Measurements from ENCODE around the gene CCDC137.
"Not testable (repeated sequence)": the region's sequence is repeated elsewhere in the genome, so short reads cannot be mapped to it uniquely, and the experiment has no call there.

Gene CCDC137

DNA sequence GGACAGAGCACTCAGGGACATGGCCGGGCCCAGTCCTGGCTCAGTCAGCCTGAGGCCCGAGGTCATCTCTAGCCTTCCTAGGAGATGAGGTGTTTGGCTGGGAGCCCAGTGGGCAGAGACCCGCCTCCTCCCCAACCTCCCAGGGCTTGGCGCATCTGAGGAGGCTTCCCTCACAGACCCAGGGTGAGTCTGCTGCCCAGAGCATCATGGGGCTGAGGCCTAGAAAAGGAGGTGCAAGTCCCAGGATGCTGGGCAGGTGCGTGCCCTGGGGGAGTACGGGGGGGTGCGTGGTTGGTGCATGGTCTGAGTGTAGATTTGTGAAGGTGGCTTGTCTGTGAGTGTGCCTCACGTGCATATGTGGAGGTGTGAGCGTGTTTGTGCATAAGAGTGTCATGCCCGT lies 14.8 kb upstream of the CCDC137 start:
- DNase-seq (ENCODE audit: low read depth) = no peak

GRCh38 chr17:81652906-81653771 lies 13.4 kb upstream of the CCDC137 start:
- DNase-seq (ENCODE audit: low read depth) = no peak

- DNase-seq (ENCODE audit: low read depth) = no peak
Measured at GRCh38 chr17:81655378-81656117, 11.0 kb upstream of the CCDC137 start.

DNA sequence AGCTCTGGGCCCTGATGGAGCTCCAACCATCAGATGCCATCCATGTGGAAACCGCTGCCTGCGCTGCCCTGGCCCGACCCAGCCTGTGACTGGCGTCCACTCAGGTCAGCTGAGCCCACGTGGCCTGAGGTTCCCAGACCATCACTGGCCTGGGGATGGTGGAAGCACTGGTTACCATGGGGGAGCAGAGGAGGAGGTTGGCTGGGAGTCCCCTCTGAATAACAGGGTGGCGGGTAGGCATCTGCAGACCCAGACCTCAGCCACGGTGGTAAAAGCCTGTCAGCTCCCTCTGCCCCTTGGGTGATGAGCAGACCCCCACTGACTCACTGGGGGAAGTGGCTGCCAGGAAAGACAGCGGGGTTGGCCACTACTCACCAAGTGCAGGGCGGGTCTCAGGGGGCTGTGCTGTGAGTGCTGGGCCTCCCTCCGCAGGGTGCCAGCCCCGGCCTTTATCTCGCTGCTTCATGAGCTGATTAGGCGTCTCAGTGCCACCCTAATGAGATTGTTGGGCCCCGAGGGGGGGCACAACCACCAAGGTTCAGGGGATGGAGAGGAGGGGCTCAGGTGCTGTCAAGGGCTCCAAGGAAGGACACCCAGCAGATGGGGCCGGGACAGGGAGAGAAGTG lies 10.3 kb upstream of the CCDC137 start, which contains the start of gene PDE6G:
Gene PDE6G (minus strand): TSS at position 425 of the 626 bp plus-strand sequence. CDS start 3,237 bp downstream, outside the sequence.
- no peak for DNase-seq (ENCODE audit: low read depth)

GRCh38 chr17:81656835-81657234 lies 9.7 kb upstream of the CCDC137 start:
- no peak for DNase-seq (ENCODE audit: low read depth)

DNA sequence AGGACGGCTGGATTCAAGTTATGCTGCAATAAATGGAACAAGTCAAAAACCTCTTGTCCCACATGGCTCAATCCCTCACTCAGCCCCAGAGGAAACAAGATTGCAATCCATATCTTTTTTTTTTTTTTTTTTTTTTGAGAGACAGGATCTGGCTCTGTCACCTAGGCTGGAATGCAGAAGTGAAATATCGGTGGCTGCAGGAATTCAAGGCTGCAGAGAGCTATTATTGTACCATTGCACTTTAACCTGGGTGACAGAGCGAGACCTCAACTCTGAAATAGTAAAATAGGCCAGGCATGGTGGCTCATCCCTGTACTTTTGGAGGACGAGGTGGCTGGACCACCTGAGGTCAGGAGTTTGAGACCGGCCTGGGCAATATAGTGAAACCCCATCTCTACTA lies 7.5 kb upstream of the CCDC137 start:
- no peak for DNase-seq (ENCODE audit: low read depth)

DNA sequence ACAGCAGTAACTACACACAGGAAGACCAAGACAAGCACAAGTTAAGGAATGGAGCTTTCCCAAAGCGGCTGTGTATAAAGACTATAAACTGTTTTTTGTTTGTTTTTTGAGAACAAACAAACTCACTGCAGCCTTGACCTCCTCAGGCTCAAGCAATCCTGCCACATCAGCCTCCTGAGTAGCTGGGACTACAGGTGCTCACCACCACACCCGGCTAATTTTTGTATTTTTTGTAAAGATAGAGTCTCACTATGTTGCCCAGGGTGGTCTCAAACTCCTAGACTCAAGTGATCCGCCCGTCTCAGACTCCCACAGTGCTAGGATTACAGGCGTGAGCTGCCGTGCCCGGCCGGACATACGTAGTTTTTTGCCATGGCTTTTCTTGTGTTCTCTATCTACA lies 6.1 kb upstream of the CCDC137 start:
- no peak for DNase-seq (ENCODE audit: low read depth)

DNA sequence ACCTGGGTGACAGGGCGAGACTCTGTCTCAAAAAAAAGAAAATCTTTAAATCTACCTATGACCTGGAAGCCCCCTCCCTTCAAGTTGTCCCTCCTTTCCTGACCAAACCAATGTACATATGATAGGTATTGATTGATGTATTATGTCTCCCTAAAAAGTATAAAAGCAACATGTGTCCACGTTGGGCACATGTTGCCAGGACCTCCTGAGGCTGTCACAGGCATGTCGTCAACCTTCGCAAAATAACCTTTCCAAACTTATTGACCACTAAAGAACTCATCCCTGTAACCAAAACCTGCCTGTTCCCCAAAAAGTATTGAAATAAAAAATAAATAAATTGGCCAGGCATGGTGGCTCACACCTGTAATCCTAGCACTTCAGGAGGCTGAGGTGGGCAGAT lies 4.5 kb upstream of the CCDC137 start:
- no peak for DNase-seq (ENCODE audit: low read depth)

GRCh38 chr17:81664051-81664470 lies 2.5 kb upstream of the CCDC137 start:
- no peak for DNase-seq (ENCODE audit: low read depth)

DNA sequence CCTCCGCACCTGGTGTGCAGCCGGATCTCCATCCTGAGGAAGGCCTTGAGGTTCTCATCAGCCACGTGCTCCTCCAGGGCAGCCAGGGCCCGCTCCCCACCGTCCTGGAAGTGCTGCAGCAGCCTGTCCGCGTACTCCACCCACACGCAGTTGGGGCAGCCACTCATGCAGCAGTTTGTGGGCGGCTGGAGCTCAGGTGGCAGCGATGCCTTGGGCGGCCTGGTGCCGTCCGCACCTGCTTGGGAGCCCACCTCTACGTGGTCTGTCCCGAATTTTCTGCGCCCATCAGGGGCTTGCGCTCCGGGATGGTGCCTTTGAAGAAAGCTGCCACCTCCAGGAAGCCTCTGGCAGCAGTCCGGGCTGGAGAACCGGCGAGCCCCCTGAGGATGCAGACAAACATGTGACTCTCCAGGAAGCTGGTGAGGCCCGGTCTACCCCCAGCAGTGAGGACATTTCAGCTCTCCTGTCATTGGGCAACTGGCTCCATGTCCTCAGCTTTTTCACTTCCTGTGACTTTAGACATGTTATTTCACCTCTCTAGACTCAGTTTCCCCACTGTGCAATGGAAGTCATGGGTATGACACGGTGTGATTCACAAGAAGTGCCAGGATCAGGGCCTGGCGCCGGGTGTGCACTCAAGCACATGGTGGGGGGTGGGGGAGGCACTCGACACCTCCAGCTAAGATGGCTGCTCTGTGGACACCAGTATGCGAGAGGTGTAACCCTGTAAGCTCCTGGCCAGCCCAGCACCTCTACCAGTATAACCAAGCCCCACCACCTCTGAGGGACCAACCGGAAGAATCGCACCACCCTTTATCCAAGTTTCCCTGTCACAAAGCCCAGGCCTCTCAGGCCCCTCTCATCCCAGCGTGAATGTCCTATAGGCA lies 1.1 kb upstream of the CCDC137 start:
- no peak for DNase-seq (ENCODE audit: low read depth)

DNA sequence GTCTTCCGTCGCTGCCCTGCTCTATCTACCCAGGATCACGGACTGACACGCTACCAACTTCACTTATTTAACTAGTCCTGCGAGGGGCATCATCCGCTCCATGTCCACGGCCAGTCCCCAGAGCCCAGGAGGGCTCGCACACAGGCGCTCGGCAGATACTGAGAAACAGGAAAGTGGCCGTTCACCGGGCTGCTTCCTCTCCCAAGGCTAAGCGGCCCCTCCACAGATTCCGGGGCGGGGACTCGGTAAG lies 520 bp upstream of the CCDC137 start:
- DNase-seq (ENCODE audit: low read depth) = no peak

- DNase-seq (ENCODE audit: low read depth) = no peak
Measured at GRCh38 chr17:81667754-81668153, 1.2 kb downstream of the CCDC137 start.

- DNase-seq (ENCODE audit: low read depth) = no peak
Measured at GRCh38 chr17:81672504-81672903, 6.0 kb downstream of the CCDC137 start.

GRCh38 chr17:81672954-81673353 lies 6.4 kb downstream of the CCDC137 start:
- no peak for DNase-seq (ENCODE audit: low read depth)

- no peak for DNase-seq (ENCODE audit: low read depth)
Measured at GRCh38 chr17:81673561-81674258, 7.2 kb downstream of the CCDC137 start.

GRCh38 chr17:81675515-81676221 lies 9.1 kb downstream of the CCDC137 start:
- not testable (repeated sequence) for DNase-seq (ENCODE audit: low read depth)

DNA sequence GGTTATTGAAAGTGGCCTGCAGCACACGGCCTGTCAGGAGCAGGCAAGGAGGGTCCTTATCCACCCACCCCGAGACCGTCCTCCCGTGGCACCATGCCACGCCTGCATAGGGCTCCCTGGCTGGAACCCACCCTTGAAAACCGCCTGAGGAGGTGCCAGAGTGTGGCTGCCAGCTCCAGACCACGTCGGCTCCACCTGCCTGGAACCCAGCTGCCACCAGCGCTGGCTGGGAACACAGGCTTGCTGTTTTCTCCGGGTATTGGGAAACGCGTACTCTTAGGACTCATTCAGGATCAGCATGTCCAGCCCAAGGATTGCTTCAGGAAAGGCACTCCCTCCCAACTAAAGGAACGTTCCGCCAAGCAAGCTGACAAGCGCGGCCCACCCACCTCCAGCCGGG lies 10.4 kb downstream of the CCDC137 start:
- no peak for DNase-seq (ENCODE audit: low read depth)

DNA sequence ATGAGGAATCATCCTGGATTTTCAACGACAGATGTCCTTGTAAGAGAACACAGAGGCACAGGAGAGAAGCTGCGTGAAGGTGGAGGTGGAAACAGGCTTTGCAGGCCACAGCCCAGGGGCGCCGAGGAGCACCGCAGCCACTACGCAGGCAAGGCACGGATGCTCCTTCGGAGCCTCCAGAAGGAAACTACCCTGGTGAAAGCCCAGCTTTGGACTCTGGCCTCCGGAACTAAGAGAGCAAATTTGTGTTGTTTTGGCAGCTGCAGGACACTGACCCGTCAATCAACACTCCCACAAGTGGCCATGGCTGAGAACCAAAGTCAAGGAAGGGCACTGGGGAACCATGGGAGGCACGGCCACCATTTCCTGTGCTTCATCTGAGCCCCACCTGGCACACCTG lies 13.6 kb downstream of the CCDC137 start:
- no peak for DNase-seq (ENCODE audit: low read depth)

DNA sequence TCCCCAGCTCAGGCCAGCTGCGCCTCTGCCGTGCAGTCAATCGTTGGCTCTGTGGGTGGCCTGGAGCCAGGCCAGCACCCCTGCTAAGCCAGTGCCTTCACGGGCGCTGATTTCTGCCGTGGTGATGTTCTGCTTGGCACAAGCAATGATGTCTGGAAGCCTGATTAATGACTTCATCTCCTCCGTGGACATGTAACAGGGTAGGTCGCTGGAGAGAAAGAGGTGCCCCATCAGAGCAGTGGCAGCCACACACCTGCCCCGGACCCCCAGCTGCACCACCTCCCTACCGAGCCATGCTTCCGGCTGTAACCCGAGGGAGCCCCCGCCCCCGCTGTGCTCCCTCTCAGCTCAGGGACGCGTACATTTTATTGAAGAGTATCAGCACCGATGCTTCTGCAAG lies 15.1 kb downstream of the CCDC137 start:
- no peak for DNase-seq (ENCODE audit: low read depth)

GRCh38 chr17:81682565-81683207 lies 16.1 kb downstream of the CCDC137 start:
- no peak for DNase-seq (ENCODE audit: low read depth)
